ENCODE results near the gene CCDC112.

DNA sequence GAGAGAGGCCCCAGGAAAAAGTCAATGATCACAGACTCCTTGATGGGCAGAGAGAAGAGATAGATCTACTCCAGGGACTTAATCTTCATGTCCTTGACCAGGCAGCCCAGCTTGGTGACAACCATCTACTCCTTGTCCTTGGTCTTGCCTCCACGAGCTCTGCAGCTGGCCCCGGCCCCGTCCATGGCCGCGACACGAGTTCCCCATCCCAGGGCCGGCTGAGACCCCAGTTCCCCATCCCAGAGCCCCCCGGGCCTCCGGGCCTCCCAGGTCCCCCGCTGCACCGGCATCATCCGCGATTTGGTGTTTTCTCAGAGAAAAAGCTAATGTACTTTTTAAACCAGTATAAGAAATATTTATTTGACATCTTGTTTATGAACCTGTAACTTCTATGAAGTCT, 31.2 kb downstream of the CCDC112 start:
- TF ChIP-seq L3MBTL2 (conservative IDR thresholded peaks at IDR 0.05) (no peak), ELF4 (IDR thresholded peaks at IDR 0.05) (no peak), FOXA1 (IDR thresholded peaks at IDR 0.05) (no peak), FOXM1 (IDR thresholded peaks at IDR 0.05; ENCODE audit: borderline replicate concordance) (no peak)
- TF ChIP-seq, protein P1, sequence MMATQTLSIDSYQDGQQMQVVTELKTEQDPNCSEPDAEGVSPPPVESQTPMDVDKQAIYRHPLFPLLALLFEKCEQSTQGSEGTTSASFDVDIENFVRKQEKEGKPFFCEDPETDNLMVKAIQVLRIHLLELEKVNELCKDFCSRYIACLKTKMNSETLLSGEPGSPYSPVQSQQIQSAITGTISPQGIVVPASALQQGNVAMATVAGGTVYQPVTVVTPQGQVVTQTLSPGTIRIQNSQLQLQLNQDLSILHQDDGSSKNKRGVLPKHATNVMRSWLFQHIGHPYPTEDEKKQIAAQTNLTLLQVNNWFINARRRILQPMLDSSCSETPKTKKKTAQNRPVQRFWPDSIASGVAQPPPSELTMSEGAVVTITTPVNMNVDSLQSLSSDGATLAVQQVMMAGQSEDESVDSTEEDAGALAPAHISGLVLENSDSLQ (IDR thresholded peaks at IDR 0.05) = no peak

Data from HEK293T (cell line).